GM12875 (cell line): ENCODE results near the gene PARP14.

Source experiments
- H3K4me3 ChIP-seq: one replicate; pipeline ENCODE4 v1.5.1; 2011; ENCODE audit warnings: low read depth, low read length, control low read depth
- TF ChIP-seq, protein P1 (sequence below): IDR thresholded peaks from 2 replicates; pipeline ENCODE4 v1.5.1; 2011; ENCODE audit warnings: low read depth, mild to moderate bottlenecking, control low read depth, inconsistent platforms, low read length, moderate library complexity, borderline replicate concordance; ENCODE audit not compliant: insufficient read depth

PARP14 gene

DNA sequence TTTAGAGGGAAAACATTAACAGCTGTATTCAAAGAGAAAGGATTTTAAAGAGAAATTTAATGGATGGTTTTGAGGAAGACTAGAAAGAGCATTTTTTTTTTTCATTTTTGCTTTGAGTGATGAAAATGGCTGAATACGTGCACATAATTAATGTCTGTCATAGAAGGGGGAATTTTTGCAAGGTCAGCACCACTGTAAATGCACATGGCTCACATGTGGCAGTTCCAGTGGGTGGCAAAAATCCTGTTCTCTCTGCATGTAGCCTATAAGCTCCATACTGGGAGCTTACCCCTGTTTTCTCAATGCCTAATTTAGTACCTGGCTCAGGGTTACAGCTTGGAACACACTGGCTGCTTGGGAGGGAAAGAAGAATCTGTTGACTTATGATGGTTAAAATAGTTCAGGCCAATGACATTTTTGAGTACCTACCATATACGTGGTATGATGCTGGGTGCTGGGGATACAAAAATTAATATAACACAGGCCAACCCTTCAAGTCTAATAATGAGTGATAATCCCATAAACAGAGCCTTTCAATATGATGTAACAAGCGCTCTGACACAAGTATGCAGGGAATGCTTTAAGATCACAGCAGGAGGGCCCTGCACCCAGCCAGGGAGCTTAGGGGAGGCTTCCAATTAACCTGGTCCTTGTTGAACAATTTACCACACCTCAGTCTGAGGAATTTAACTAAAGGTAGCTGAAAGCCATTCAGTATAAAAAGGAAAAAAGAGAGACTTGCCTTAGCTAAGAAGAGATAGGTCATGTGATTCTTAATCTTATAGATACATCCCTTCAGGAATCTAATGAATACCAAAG lies 80.0 kb downstream of the PARP14 start:
- TF ChIP-seq, protein P1, sequence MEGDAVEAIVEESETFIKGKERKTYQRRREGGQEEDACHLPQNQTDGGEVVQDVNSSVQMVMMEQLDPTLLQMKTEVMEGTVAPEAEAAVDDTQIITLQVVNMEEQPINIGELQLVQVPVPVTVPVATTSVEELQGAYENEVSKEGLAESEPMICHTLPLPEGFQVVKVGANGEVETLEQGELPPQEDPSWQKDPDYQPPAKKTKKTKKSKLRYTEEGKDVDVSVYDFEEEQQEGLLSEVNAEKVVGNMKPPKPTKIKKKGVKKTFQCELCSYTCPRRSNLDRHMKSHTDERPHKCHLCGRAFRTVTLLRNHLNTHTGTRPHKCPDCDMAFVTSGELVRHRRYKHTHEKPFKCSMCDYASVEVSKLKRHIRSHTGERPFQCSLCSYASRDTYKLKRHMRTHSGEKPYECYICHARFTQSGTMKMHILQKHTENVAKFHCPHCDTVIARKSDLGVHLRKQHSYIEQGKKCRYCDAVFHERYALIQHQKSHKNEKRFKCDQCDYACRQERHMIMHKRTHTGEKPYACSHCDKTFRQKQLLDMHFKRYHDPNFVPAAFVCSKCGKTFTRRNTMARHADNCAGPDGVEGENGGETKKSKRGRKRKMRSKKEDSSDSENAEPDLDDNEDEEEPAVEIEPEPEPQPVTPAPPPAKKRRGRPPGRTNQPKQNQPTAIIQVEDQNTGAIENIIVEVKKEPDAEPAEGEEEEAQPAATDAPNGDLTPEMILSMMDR, result no peak
- H3K4me3 ChIP-seq, result no peak overlapping the region

DNA sequence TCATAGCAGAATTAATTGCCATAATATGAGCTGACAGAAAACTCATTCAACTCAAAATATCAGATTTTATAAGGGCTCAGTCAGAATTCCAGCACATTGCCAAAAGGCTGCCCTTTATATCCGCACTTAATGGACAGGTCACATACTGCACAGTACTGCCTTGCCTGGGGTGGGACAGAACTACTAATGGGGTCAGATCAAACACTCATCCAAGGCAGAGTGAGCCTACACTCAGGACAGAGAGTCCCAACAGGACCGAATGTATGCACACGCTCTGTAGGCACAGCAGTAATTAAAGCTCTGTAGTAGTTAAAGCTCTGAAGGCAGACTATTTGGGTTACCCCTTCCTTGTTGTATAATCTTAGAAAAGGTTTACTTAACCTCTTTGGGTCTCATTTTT lies 85.8 kb downstream of the PARP14 start:
- TF ChIP-seq, protein P1, result no peak

DNA sequence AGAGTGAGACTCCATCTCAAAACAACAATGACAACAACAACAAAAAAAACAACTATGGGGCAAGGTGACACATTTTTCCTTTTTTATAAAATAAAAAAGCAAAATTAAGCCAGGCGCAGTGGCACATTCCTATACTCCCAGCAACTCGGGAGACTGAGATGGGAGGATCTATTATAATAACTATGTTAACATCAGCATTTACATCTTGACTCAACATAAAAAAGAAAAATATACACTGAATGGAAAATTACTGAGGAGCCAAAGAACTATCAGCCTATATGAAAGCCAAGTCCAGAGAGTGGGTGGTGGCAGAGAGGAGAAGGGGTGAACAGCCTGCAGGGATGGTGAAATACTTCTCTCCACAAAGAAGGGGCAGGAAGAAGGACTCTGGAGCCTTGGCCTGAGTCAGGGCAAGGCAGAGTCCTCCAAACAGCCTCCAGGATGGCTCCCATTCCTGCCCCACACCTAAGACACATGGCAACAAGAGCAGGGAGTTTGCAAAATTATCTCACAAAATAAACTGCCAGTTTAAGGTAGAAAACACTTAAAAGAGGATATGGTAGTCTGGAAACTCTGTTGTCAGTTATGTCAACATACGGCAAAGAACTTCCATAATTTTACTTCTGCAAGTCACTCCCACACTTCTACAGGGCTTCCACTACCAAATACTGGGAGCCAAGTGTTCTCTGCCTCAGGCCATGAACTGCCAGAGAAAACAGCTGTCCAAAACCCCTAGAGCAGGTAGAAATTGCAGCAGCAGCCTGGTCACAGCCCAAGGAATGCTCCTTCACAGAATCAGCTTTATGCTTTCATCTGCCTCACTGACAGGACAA lies 87.1 kb downstream of the PARP14 start:
- TF ChIP-seq, protein P1, result no peak
- no peak overlapping the region for H3K4me3 ChIP-seq

More for the DNA sequence above, 85.8 kb downstream of the PARP14 start:
- H3K4me3 ChIP-seq, result no peak overlapping the region

DNA sequence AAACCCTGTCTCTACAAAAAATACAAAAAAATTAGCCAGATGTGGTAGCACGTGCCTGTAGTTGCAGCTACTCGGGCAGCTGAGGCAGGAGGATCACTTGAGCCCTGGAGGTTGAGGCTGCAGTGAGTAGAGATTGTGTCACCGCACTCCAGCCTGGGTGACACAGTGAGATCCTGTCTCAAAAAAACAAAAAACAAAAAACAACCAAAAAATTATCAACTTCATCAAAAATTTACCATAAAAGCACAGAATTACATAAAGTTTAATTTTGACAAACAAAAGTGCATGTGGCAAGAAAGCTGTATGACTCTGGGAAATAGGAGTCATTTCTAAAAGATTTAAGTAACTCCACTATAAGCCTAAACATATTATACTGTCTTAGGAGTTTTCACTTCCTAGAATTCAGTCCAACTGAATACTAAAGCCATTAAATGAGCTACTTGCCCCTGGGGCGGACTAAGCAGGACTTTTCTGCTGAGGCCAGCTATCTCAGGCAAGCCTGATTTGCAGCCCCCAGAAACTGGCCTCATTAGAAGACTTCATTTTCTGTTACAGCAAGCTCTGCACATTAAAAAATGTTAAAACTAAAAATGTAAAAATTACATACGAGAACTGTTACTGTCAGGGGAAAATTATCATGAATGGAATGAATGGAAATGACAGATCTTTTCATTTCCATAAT lies 90.0 kb downstream of the PARP14 start:
- H3K4me3 ChIP-seq, result no peak overlapping the region
- TF ChIP-seq, protein P1, result no peak

DNA sequence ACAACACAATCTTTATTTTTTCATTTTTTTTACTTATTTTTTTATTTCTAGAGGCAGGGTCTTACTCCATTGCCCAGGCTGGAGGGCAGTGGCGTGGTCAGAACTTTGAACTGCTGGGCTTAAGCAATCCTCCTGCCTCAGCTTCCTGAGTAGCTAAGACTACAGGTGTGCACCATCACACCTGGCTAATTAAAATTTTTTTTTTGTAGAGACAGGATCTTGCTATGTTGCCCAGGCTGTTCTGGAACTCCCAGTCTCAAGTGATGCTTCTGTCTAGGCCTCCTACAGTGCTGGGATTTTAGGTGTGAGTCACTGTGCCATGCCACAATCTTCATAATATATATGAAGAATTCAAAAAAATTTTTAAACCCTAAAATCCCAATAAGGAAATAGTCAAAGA lies 92.2 kb downstream of the PARP14 start:
- H3K4me3 ChIP-seq, result no peak overlapping the region
- TF ChIP-seq, protein P1, result no peak

DNA sequence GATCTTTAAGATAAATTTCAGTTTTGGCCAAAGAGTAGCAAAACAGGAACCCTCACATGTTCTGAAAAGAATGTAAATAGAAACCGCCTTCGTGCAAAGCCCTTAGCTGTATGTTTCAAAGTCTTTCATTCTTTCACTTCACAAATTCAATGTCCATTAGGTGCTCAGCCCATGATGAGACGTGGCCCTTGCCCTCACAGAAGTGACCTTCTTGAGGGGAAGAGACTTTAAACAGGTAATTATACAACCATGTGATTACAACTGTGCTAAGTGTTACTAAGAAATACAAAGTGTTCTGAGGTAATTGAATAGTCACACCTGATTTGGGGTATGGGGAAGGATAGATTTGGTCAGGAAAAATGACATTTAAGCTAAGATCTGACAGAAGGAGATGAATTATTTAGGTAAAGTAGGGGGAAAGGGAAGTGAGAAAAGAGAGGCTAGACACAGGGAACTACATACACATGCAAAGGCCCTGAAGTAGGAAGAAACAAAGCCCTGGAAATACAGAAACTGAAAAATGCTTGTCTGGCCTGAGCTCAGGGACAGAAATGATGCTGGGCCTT lies 93.4 kb downstream of the PARP14 start:
- TF ChIP-seq, protein P1, result no peak
- no peak overlapping the region for H3K4me3 ChIP-seq
